A204.1 (cell line): ENCODE measurements around the gene WNT3.

ENCODE experiments used
- FAIRE-seq: peaks from 2 replicates; lab custom pipeline; 2012; peaks lifted over from hg19 to GRCh38; lab: Jason Lieb, UNC

WNT3 gene

GRCh38 chr17:46730026-46730425 lies 88.5 kb downstream of the WNT3 start:
- FAIRE-seq: peak; percentile 64

- no peak for FAIRE-seq
These were observed 90.7 kb downstream of the WNT3 start for GRCh38 chr17:46727572-46728348.

- no peak for FAIRE-seq
These were observed 92.3 kb downstream of the WNT3 start for GRCh38 chr17:46726206-46726605.

- FAIRE-seq: no peak
These were observed 95.7 kb downstream of the WNT3 start for GRCh38 chr17:46722662-46723285.

- no peak for FAIRE-seq
These were observed 98.1 kb downstream of the WNT3 start for GRCh38 chr17:46720408-46720807.

DNA sequence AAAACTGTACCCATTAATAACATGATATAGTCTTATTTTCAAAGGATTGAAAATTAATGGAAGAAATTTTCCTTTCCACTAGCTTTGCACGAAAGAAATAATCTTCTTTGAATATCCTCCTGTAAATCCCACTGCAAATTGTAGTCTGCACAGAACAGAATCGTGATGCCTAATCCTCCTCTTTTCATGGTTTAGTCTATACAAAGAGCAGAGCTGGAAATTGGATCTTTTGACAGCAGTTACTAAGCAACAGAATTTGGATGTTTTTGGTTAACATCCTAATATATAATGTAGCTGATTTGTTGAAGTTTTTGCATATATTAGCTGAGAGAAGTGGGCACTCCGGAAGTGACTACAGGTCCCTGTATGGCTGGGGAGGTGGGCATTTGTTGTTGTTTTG lies 98.6 kb downstream of the WNT3 start:
- no peak for FAIRE-seq

DNA sequence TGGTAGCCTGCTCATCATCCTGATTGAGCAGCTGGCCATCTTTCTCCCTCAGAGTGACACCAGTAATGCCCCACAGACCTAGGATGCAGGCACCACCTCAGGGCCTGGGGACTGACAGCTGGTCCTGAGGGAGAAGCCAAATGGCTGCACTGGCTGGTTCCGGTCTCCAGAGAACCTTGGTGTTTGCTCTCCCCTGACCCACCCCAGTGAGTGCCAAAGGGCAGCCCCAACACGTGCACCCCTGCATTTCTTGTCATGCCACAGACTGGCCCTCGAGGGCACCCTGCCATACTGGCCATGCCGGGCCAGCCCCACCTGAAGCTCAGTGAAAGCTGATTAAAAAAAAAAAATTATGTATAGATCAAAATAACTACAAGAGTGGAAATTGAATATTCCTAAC lies 100.5 kb downstream of the WNT3 start:
- no peak for FAIRE-seq
